Stimulated activated CD8-positive, alpha-beta memory T cell treated with anti-CD3 and anti-CD28 coated beads, Interleukin-12 subunit alpha, Interleukin-12 subunit beta, amount 100 ng/mL, for 1 hour (primary cell): ENCODE measurements around the gene VSIG10L2.
"Not testable (repeated sequence)": the region's sequence is repeated elsewhere in the genome, so short reads cannot be mapped to it uniquely, and the experiment has no call there.

ENCODE experiments used
- DNase-seq: peaks from one replicate; pipeline ENCODE4 v3.0.0-alpha.2; 2020; ENCODE audit warnings: low read depth

The VSIG10L2 gene

DNA sequence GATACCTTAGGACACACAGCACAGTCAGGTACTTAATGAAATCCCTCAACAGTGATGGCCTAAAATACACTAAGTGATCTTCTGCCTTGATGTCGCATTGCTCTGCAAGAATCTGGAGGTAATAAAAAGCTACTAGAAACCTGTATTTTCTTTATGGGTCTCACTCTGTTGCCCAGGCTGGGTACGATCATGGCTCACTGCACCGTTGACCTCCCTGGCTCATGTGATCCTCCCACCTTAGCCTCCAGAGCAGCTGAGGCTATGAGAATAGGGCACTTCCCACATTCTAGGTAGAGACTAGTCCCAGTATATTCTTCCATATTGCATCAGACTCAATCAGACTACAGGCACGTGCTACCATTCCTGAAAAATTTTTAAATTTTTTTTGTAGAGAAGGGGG lies 21.7 kb downstream of the VSIG10L2 start:
- DNase-seq = no peak

GRCh38 chr11:125968354-125968753 lies 22.5 kb downstream of the VSIG10L2 start:
- no peak for DNase-seq

DNA sequence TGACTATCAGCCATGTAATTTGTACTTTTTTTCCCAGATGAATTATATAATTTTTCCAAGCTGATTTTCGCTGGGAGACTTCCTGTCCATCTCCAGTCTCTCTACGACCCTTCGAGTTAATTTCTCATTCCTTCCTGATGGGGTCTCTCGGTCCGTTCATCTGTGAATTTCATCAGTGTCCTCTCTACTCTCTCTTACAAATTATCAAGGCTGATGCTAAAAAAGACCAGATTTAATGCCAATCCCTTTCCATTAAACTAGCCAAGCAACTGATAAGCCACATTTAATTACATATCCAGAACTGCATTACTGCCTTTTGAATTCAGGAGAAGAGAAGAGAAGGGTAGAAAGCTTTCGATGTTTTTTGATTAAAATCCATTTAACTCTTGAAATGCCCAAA lies 25.8 kb downstream of the VSIG10L2 start:
- no peak for DNase-seq

- no peak for DNase-seq
Observed at GRCh38 chr11:125974284-125974683, 28.4 kb downstream of the VSIG10L2 start.

- DNase-seq = no peak
Observed at GRCh38 chr11:125975634-125976033, 29.8 kb downstream of the VSIG10L2 start.

GRCh38 chr11:125976156-125976555 lies 30.3 kb downstream of the VSIG10L2 start:
- no peak for DNase-seq

DNA sequence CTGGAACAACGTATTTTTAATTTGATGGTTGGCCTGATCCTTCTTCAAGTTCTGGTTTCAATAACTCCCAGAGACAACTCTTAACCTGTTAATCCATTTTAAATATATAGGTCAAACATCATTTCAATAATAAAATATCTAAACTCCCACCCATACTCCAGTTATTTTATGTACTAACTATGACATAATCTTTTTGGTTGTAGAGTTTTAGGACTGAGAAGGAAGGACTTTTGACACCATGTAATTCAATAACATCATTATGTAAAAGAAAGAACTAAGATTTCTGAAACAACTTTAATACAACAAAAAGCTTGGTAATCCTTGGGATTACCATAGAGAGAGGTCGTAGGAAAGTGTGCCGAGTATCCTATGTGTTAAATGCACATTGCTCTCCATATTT lies 31.5 kb downstream of the VSIG10L2 start:
- DNase-seq = no peak

GRCh38 chr11:125978181-125978716 lies 32.4 kb downstream of the VSIG10L2 start:
- no peak for DNase-seq

- no peak for DNase-seq
Observed at GRCh38 chr11:125978778-125979407, 33.0 kb downstream of the VSIG10L2 start.

DNA sequence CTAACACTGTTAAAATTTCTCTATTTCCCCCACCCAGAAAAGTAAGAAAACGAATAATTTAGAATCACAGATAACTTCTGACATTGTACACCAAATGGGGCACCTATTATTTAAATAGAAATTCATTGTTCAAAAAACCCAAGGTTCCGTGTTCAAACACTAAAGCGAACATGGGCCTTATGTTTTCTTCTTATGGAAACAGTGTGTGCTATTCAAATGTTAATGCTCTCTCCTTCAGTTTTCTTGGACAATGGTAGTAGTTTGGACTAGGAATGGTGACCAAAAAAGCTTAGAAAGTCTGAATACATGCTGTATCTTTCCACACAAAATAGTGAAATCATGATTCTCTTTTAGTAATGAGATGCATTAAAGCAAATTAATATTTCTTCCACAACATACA lies 33.7 kb downstream of the VSIG10L2 start:
- DNase-seq = no peak

GRCh38 chr11:125980436-125980835 lies 34.6 kb downstream of the VSIG10L2 start:
- DNase-seq = no peak

GRCh38 chr11:125982348-125982730 lies 36.5 kb downstream of the VSIG10L2 start:
- no peak for DNase-seq

DNA sequence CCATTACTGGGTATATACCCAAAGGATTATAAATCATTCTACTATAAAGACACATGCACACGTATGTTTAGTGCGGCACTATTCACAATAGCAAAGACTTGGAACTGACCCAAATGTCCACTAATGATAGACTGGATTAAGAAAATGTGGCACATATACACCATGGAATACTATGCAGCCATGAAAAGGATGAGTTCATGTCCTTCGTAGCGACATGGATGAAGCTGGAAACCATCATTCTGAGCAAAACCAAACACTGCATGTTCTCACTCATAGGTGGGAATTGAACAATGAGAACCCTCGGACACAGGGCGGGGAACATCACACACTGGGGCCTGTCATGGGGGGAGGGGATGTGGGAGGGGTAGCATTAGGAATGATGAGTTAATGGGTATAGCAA lies 40.1 kb downstream of the VSIG10L2 start:
- DNase-seq = not testable (repeated sequence)

GRCh38 chr11:125987066-125987641 lies 41.3 kb downstream of the VSIG10L2 start:
- no peak for DNase-seq

DNA sequence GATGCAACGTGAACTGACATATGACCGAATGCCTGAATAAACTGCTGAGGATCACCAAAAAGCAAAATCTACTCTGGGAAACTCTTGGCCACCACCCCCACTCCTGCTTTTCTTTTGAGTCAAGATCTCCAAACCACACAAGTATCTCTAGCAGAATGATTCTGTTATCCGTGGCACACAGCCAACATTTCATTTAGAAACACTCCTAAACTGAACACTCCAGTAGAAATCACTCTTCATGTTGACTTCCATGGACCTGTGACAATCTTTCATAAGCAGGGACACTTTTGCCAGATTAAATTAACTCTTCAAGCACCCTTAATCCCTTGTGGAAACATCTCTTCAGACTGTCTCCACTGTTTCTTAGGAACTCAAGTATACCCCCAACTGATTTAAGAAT lies 44.4 kb downstream of the VSIG10L2 start:
- no peak for DNase-seq

- no peak for DNase-seq
Observed at GRCh38 chr11:125992893-125993292, 47.0 kb downstream of the VSIG10L2 start.

DNA sequence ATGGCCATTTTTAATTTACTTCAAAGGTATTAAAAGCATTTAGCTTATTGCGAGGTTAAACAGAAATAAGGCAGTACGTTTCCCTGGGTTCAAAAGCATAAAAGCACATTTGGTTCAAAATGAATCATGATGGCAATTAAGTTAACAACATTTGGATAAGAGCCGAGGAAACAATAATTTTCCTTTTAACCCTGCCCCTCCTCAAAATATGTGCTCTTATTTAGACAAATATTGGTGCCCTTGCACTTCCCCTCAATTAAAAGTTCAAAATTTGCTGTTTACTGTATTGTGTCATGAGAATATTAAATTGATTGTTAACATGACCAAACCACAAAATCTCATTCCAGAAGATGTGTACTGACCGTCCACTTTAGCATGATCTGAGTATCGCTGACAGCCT lies 48.7 kb downstream of the VSIG10L2 start:
- DNase-seq = no peak

- no peak for DNase-seq
Observed at GRCh38 chr11:125995313-125995712, 49.5 kb downstream of the VSIG10L2 start.

- no peak for DNase-seq
Observed at GRCh38 chr11:125998267-125998666, 52.4 kb downstream of the VSIG10L2 start.

- DNase-seq = no peak
Observed at GRCh38 chr11:125999234-125999880, 53.5 kb downstream of the VSIG10L2 start.

- DNase-seq = no peak
Observed at GRCh38 chr11:126002181-126002580, 56.3 kb downstream of the VSIG10L2 start.
